Adipose tissue (tissue), 3 donors: ENCODE measurements around the gene USP47. TPM values are rescaled to one million over a fixed set of nuclear protein-coding genes. Genes with fewer than 3 reads are reported as not detected.

Source experiments
- H3K27ac ChIP-seq: one replicate; pipeline ENCODE4 v1.5.1; 2013; ENCODE audit warnings: low read depth, low read length
- WGBS, 3 donors: extraction: QIAGEN DNeasy Blood & Tissue Kit; methylation state at CpG; one replicate each; pipeline ENCODE4 v1.1.7; 2013; 5-methylcytosine and 5-hydroxymethylcytosine counted together
- polyA plus RNA-seq, 3 donors: library from polyadenylated mRNA; stranded (reverse); fragments of 200-250 nt; gene quantifications; one replicate each; pipeline ENCODE4 v1.2.3, GENCODE V29; 2013
- donor health status: healthy with polysubstance abuse.
- donor health status: Bipolar disorder and iron deficiency.
- donor health status: healthy.

The USP47 gene
- polyA plus RNA-seq, 3 donors = 15.8 to 25.1 (median 18.3) TPM

DNA sequence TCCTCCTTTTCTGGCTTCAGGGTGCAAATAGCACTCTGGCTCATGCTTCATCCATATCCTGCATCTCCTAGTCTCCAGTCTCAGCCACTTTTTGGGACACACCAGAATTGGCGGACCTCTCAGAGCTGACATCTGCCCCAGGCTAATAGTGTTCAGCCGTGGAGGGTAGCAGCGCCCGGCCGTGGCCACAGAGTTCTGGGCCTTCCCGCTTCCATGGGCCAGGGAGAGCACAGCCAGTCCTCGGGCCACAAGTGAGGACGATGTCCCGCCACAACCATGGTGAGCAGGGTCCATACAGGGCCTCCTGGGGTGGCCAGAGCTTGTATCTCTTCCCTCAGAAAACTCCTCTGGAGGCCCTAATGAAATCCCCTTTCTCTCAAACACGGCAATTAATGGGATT is 140.7 kb downstream of the USP47 start:
- no peak overlapping the region for H3K27ac ChIP-seq
- WGBS, 3 donors = 92 to 97% (median 95%) methylated on average over 10 of the region's 10 CpGs

DNA sequence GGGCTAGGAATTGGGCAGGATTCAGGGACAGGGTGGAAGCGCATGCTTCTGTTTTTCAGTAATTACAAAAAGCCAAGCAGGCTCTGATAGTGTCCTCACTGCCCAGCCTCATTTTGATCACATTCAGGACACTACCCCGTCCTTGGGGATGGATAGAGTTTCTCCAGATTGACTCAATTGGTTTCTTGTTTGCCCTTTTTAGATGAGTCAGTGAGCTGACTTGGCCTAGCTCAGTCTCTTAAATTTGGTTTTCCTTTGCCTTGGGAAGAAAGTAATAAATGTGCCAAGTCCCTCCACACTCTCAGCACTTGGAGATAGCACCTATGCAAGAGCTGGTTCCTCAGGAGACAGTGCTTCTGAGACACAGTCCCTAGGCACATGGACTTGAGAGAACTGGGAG is 141.2 kb downstream of the USP47 start:
- 75 to 85% (median 78%) methylated on average over 2 of the region's 2 CpGs for WGBS, 3 donors
- no peak overlapping the region for H3K27ac ChIP-seq

DNA sequence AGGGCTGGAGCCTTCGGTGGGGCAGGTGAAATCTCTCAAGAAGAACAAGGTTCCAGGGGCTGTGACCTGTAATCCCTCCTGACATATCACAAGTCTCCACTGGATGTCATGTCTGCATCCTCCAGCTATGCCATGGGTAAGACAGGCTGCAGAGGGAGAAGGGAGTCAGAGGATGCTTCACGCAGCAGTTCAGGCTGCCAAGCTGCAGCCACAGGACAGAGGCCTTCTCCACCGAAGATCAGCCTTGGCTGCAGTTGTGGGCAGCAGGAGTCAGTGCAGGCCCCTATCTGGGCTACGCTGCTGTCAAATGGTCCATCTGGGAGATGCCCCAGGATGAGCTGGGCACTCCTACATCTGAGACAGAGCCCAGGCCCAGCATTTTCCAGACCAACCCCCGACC is 141.7 kb downstream of the USP47 start:
- no peak overlapping the region for H3K27ac ChIP-seq
- WGBS, 3 donors = 77 to 95% (median 82%) methylated on average over 5 of the region's 5 CpGs

DNA sequence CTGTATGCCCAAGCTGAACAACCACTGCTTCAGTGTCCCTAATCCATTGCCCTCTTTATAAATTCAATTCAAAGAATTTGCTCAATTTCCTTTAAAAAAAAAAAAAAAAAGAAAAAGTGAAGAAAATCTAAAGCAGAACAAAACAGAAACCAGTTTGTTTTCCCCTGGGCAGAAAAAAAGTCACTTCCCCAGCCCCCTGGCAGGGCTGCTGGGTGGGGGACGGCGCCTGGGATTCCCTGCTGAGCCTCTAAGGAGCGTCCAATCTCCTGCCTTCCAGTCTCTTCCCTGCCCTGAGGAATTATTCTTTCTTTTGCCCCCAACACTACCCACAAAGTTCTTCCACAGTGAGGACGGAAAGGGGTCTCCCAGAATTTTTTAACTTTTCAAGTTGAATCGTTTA is 142.8 kb downstream of the USP47 start:
- 52 to 82% (median 74%) methylated on average over 5 of the region's 5 CpGs for WGBS, 3 donors
- no peak overlapping the region for H3K27ac ChIP-seq

DNA sequence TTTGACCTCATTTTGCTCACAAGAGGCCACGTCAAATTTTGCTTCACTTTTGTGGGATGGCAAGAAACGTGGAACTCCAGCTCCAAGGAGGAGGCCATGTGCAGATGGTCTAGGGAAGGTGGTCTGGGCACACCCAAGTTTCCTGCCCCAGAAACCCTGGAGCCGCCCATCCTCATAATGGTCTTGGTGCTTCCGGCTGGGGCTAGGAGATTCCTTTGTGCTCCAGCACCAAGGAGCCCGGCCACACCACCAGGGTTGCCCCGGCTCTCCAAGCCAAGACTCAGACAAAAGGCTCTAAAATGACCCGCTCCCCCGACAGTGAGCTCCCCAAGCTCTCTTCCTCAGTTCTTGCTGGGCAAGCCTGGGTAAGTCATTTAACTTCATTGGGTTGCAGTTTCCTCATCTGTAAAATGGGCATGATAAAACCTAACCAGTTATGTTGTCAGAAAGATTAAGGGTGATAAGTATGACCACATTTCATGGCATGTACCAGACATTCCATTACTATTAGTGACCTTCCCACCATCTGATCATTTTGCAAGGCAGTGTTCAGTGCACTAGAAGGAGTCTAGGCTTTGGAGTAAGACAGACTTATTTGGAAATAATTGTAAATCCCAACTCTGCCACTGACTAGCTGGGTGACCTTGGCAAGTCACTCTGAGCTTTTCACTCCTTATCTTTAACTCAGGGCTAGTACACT is 143.4 kb downstream of the USP47 start:
- 82 to 88% (median 87%) methylated on average over 8 of the region's 8 CpGs for WGBS, 3 donors
- no peak overlapping the region for H3K27ac ChIP-seq

DNA sequence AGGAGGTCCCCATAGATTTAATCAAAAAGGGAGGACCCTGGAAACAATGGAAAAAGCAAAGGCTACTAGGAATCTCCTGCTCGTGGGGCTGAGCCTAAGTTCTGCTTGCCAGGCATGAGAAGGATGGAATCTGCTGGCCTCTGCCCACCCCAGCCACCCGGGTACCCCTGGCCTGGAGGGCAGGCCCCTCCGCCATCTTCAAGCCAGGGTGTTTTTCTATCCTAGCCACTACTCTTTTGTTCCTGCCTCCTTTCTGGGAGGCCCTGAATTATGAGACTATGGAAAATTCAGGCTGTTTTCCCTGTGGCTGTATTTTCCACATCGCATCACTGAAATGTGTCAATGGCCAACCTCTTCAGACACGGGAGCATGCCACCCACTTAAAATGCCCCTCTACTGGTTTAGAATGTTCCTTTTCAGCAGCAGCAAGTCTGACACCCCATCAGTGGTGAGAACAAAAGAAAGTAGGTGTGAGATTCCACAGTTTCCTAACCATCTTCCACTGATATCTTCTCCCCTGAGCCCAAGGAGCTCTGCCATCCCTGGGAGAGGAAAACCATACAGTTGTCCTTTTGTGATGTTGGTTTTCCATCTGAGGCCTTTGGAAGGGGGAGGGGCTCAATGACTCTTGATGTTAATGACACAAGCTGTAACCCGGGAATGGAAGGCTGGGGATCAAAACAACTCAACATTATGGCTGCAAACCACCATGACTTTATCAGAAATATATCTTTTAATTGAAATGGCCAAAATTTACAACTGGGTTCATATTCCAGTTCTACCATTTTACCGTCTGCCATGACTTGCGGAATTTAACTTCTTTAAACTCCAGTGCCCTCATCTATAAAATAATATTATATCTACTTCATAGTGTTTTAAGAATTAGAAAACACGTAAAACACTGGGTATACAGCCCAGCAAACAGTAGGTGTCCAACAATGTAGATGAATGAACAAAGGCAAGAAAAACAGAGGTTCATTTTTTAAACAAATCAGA is 144.5 kb downstream of the USP47 start:
- 84 to 85% (median 84%) methylated on average over 9 of the region's 9 CpGs for WGBS, 3 donors
- H3K27ac ChIP-seq = no peak overlapping the region

DNA sequence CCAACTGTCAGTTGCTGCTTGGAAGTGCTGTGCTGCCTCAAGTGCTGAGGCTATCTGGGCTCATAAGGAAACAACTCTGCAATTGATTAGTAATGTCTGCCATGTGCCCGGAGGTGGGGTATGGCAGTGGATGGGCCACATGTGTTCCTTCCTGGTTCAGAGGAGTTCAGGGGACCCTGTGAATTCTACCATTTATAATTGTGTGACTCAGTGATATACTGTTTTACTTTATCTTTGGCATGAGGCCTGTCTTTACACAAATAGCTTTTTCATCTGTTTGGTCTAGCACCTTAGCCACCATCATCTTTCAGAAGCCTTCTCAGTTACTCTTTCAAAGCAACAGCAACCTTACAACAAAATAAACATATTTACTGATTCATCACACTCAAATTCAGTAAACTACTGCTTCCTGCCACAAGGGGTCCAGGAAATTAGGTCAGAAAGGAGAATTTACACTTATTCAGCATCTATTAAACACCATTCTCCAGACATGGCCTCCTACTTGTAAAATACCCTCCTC is 145.8 kb downstream of the USP47 start:
- 72 to 96% (median 86%) methylated on average over 1 of the region's 1 CpG for WGBS, 3 donors
- H3K27ac ChIP-seq = no peak overlapping the region

DNA sequence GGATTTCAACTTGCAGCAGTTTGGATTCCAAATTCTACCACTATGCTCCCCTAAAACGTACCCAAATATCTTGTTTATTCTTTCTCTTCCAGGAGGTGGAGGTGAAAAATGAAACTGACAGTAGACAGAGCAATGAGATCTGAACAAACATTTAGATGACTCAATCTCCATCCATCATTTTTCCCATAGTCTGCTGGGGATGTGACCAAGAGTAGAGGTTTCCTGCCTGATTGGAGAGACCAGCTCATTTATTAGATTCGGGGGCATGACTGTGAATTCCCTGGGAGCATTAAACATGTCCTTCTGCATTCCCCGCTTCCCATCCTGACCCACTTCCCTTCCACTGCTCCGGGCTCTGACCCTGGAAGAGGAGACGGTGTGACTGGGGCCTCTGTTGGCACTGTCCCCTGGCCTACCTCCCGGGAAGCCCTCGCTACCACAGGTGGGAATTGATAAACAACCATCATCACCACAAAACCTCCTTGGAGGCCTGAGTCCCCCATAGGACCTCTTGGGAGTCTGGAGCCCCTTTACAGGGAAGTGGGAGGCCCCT is 146.4 kb downstream of the USP47 start:
- no peak overlapping the region for H3K27ac ChIP-seq
- WGBS, 3 donors = 80 to 90% (median 87%) methylated on average over 7 of the region's 7 CpGs

DNA sequence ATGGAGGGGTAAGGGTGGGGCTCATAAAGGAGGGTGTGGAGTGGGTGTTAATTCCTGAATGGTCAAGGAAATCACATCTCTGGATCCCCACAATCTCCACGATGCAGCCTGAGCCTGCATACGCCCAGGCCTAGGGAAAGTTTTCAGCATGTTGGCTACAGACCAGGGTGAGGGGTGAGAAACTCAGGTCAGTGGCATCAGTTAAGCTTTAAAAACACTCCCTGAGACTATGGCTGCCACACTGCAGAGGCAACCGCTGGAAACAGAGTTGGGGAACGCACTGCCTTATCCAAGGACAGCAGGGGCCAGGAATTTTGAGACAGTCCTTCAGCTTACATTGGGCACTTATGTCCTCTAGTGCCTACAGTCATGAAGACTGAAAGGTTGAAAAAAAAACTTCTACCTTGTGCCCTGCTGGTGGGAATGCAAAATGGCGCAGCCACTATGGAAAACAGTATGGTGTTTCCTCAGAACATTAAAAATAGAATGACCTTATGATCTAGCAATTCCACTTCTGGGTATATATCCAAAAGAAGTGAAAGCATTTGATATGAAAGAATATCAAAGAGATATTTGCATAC is 147.0 kb downstream of the USP47 start:
- WGBS, 3 donors = 87 to 96% (median 87%) methylated on average over 4 to 5 of the region's 5 CpGs
- no peak overlapping the region for H3K27ac ChIP-seq

DNA sequence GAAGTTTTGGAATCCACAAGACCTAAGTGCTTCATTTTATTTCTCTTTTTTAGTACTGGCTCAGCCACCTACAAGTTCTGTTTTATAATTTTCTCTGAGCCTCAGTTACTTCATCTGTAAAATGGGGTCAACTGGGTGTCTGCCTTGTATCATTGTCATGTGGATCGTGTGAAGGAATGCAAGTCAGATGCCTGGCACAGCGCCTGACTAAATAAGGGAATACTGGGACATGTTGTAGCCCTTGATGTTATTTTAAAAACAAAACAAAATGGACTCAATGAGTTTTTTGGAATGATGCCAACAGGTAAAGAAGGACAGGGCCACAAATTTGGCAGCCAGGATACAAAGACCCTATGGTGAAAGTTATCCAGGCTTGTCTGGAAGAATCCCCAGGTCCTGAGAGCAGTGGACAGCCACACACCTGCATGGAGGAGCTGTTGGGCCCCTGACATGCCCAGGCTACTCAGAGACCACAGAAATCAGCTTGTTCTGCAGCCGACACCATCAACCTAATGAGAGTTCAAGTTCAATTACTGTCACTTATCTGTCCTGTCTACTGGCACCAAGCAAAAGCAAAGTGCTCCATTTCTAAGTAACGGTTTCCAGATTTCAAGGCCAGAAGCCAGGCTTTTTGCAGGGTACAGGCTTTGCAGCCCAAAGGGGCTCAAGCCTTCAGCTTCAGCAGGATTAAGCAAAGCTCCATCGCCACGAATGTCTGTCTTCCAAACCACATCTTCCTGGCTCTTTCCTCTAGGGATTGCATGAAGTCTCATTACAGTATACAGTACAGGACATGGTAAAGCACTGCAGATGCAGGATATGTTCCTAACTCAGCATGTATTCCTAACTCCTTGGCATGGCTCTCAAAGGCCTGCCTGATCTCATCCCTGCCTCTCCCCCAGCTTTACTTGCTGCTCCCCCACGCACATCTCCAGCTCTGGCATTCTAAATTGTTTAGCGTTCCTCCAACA is 148.3 kb downstream of the USP47 start:
- WGBS, 3 donors = 66 to 70% (median 67%) methylated on average over 8 of the region's 8 CpGs
- no peak overlapping the region for H3K27ac ChIP-seq

DNA sequence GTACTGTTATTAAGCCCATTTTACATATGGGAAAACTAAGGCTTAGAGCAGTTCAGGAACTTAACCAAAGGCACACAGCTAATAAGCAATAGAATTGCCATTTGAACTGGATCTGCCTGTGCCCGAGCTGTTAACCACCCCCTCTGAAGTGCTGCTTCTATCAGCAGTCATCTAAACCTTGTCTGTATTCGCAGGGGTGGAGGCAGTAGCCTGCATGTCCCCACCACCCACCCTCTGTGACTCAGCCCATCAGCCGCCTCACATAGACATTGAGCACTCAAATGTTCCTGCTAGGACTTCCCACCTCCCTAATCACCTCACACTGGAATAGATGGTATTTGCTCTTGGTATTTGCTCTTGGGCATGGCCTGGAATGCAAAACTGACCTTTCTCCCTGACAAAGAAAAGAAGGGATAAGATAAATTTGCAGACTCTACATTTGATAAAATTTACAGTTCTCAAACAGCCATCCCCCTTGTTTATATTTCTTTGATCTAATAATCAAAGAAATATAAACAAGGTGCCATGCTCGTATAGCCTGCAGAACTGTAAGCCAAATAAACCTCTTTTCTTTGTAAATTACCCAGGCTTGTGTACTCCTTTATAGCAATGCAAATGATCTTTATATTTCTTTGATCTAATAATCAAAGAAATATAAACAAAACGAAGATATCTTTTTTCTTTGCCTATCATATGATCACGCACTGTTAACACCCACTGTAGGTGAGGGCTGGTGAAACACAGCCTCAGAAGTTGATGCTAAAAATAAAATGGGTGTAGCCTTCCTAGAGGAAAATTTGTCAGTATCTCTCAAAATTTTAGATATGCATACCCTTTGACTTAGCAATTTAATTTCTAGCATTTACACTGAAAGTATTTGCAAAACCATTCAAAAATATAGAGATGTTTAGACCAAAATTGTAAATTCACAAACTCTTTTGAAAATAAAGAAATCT is 150.8 kb downstream of the USP47 start:
- WGBS, 3 donors = 60 to 88% (median 85%) methylated on average over 6 of the region's 6 CpGs
- H3K27ac ChIP-seq = no peak overlapping the region

DNA sequence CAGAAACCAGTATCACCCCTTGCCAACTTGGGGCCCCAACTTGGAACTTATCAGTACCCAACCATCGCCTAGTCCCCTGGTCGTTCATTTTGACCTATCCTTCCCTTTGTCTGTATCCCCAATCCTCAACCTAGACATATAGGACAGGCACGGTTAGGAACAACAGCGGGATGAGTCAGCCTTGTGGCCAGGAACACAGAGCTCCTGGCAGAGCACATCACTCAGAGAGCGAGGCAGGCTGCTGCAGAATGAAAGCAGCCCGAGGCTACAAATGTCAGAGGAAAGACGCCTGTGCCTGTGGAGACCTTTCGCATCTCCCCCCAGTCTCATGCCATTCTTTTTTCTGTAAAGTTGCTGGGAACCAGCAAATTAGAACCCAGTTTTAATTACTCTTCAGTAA is 152.1 kb downstream of the USP47 start:
- H3K27ac ChIP-seq = no peak overlapping the region
- WGBS, 3 donors = 77 to 81% (median 80%) methylated on average over 8 of the region's 8 CpGs

DNA sequence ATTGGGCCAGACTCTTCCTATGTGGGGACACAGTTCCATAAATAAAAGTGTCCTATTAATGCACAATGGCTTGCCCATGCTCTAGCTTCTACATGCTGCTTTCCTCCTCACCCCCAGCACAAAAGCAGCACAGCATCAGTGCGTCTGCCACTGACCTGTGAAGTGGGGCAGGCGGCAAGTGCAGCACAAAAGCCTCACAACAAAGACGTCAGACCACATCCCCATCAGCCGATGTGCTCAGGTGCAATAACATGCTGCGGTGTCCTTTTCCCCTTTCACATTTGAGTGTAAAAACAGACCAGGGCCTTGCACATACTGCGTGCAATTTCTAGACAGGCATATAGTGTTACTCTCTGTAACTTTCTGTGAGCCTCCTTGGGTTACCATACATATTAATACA is 153.8 kb downstream of the USP47 start:
- H3K27ac ChIP-seq = no peak overlapping the region
- 91 to 96% (median 93%) methylated on average over 6 of the region's 6 CpGs for WGBS, 3 donors

DNA sequence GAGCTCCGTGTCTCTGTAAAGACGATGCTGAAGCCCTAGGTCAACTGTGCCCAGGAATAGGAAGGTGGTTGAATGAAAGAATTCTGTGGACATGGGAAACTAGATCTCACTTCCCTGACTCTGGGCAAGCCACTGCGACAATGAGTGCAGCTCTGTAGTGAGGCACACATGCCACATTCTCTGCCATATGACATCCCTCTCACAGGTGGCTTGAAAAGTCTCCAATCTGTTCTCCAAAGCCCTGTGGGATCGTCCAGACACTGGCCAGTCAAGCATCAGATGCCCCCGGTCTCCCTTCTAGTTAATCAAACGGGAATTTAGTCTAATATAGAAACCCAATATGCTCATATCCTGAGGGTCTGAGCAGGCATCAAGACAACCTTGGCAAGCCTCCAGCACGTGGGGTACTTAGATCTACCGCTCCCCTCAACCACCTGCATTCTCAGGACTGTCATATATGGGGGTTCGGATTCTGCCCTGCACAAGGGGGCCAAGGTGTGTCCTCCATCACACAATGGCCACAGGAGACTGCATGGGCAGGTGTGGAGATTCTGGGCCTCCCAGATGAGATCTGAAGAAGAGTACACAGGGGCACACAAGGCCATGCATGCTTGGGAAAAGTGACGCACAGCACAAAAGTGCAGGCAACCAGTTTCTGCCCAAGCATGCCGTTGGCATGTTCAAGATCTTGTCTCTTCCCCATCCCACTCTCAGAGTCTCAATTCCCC is 154.7 kb downstream of the USP47 start:
- WGBS, 3 donors = 78 to 91% (median 90%) methylated on average over 11 of the region's 11 CpGs
- no peak overlapping the region for H3K27ac ChIP-seq

DNA sequence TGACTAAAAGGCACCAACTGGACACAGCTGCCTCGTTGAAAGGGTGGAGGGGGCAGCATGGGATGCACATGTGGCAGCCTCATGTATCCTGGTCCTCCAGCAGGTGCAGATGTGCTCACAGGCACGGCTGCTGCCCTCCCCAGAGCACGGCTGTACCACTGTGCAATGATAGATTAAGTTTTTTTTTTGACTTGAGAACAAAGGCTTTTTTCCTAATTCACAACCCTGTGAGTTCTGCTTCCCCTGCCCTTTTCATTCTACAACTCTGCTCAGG is 155.2 kb downstream of the USP47 start:
- no peak overlapping the region for H3K27ac ChIP-seq
- WGBS, 3 donors = 61 to 81% (median 73%) methylated on average over 3 of the region's 3 CpGs

DNA sequence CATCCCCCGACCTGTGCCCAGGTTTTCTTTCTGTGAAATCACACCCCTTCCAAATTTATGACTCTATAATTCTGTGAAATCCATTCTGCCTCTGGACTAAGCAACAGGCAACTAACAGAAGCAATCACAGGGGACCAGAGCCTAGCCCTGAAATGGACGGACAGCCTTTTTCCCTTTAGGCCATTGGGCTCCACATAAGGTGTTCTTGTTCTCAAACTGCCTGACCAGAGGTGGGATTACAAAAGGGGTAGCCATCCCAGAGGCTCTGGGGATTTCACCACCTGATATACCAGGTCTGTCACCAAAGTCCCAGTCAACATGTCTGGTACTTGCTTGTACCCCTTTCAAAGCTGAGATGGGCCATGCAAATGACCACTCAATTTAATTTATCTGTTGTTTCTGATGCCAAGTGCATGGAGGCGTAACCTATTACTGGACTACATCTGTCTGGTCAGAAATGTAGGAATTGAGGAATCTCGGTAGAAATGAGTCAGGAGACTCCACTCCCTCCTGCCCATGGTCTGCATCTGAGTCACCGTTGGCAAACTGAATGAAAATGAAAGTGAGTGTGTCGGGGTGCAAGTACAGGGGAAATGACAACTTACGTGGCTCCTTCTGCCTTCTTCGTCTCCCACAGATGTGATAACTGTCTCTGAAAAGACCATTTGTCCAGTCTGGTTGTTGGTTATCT is 156.5 kb downstream of the USP47 start:
- no peak overlapping the region for H3K27ac ChIP-seq
- WGBS, 3 donors = 60 to 76% (median 69%) methylated on average over 8 of the region's 8 CpGs
